GM18861 (cell line): ENCODE data around the gene FGD3.
A peak's percentile ranks its signal among the peaks of the same experiment; 100 is the strongest.

ENCODE experiments used
- ATAC-seq: cut with Tn5 transposase; IDR thresholded peaks from one replicate; pipeline ENCODE4 v1.9.1; 2021; ENCODE audit not compliant: unreplicated experiment

Gene FGD3

GRCh38 chr9:92954886-92955285, 7.6 kb downstream of the FGD3 start:
- ATAC-seq: no peak

DNA sequence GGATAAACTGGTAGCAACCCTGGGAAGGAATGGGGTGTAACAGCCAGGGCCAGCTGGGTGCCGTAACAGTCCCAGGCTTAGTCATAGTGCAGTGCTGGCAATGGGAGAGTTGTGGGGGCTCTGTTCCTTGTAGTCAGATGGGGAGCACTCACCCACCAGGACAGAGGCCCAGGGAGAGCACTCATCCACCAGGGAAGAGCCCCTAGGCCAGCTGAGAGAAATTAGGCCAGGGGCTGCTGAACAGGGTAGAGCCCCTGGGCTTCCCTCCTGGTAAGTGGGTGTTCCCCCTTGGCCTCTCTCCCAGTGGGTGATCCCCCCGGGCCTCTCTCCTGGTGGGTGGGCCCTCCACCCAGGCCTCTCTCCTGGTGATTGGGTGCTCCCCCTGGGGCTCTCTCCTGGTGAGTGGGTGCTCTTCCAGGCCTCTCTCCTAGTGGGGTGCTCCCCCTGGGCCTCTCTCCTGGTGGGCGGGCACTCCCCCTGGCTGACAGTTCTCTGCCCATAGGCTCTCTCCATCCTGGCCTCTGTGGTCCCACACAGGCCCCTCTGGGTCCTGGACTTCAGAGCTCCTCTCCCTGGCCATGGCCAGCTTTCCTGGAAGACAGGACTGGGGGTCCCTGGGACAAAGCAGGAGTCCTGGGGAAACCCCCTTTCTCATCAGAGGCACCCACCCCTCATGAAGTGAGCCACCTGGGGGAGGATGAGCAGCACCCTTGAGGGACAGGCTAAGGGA, 13.4 kb downstream of the FGD3 start:
- ATAC-seq: no peak

- ATAC-seq: no peak
Observed at GRCh38 chr9:92961627-92962302, 14.4 kb downstream of the FGD3 start.

GRCh38 chr9:92962303-92962649, 15.0 kb downstream of the FGD3 start:
- no peak for ATAC-seq

- no peak for ATAC-seq
Observed at GRCh38 chr9:92962846-92963245, 15.5 kb downstream of the FGD3 start.

GRCh38 chr9:92963831-92964606, 16.7 kb downstream of the FGD3 start:
- ATAC-seq: peak; percentile 78

- ATAC-seq: no peak
Observed at GRCh38 chr9:92964607-92965060, 17.3 kb downstream of the FGD3 start.

DNA sequence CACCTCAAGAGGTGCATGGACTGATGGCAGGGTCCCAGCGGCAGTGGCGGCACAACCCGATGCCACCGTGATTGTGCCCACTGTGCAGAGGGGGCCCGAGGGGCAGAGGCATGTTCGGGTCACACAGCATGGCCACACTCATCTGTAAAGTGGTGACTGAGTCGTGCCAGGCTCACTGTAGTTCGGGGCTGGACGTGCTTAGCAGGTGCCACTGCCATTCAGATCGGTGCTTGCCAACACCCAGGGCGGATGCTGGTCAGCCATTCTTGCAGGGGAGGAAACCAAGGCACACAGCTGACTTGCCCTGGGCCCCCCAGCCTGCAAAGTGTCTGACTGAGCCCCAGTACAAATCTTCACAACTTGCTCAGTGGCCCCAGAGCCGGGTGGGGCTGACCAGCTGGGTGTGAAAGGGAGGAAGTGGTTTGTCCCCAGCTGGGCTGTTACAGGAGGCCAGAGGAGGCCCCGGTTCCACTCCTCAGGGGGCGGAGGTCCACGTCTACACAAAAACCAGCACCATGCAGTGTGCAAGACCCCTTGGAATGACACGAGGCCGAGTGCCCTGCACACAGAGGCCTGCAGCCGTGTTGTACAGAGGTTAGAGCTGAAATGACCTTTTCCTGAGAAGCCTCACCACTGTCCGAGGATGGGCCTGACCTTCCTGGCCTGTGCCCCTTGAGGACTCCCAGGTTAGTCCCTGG, 17.9 kb downstream of the FGD3 start:
- no peak for ATAC-seq

- ATAC-seq: no peak
Observed at GRCh38 chr9:92965759-92966517, 18.6 kb downstream of the FGD3 start.

GRCh38 chr9:92966518-92966800, 19.1 kb downstream of the FGD3 start:
- ATAC-seq: no peak

DNA sequence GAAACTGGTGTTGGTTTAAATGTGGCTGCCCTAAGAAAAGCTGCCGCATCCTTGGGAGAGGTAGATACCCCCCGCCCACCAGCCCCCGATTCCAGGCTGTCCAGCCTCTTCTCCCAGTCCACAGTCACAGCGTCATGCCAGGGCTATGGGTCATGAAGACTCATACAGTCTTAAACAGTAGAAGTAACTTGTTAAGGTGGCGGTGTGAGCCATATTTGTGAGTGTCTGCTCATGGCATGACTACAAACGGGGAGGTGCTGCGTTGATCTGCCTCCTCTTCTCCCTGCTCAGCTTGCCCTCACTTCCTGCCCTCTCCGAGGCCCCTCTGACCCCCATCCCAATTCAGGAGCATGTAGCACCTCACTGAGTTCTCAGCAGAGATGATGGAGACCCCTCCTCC, 20.8 kb downstream of the FGD3 start:
- ATAC-seq: no peak

DNA sequence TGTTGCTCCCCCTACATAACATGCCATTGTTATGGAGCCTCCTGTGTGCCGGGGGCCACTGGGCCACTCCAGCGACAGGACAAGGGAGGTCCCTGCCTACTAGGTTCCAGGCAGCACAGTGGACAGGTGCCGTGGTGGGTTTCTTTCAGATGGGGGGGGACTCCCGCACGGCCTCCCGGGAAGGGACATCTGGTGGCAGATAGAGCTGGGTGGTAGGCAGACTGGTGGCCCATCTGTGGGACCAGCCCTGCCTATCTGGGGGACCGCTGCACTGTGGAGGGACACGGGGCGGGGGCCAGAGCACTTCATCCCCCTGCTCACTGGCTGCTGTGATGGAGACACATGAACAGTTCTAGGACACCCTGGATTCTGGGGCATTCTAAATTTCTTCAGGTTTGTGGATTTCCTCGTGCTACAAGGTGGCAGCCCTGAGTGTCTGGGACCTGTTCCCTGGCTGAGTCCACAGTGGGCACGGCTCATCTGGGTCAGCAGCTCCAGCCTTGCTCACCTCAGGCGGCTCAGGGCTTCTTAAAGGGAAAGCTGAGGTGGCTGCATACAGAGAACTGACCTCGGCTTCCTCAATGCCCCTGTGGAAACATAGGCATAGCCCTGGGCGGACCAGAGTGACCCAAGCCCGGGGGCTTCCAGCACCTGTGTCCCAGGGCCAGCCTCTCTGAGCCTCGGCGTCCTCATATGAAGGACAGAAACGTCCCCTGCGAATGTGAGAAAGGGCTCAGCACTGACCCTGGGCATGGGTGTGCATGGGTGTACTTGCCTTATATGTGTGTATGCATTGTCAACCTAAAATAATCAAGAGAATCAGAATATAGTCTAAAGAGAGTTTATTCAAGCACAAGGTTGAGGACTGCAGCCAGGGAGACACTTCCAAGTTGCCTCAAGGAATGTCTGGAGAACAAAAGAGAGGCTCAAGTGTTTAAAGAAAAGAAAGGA, 22.5 kb downstream of the FGD3 start:
- ATAC-seq: no peak

GRCh38 chr9:92970467-92970923, 23.2 kb downstream of the FGD3 start:
- ATAC-seq: no peak

GRCh38 chr9:92971121-92971520, 23.8 kb downstream of the FGD3 start:
- no peak for ATAC-seq

DNA sequence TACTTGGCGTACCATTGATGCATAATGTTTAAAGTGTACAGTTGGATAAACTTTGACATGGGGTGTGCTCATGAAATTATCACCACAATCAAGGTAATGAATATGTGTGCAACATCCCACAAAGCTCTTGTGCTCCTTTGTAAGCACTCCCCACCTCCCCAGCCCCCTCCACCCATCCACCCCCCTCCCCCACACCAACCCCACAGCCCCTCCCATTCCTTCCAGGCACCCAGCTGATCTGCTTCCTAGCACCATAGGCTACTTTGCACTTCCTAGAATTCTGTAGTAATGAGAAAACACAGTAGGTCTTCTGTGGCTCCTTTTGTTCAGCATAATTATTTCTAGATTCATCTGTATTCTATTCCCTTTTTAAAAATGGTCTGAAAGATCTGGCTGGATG, 24.5 kb downstream of the FGD3 start:
- ATAC-seq: no peak

- no peak for ATAC-seq
Observed at GRCh38 chr9:92973700-92974099, 26.4 kb downstream of the FGD3 start.

DNA sequence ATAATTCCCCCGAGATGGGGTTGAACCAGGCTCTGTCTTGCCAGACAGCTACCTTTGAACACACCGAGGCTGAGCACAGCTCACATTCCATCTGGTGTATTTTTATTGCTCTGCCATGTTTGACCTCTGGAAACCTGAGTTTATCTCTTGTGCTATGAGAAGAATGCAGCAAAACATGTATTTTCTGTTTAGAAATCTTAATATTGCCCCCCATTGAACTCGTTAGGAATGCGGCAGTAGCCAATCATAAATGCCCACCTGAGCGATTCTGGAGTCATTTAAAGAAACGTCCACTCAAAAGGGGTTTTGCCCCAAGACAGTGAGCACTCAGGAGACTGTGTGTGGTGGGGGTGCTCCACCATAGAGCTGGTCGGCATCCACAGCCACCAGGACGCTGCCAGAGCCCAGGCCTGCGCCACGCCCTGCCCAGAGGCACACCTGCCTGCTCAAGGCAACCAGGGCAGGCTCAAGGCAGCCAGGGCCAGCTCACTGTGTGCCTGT, 26.9 kb downstream of the FGD3 start:
- no peak for ATAC-seq

DNA sequence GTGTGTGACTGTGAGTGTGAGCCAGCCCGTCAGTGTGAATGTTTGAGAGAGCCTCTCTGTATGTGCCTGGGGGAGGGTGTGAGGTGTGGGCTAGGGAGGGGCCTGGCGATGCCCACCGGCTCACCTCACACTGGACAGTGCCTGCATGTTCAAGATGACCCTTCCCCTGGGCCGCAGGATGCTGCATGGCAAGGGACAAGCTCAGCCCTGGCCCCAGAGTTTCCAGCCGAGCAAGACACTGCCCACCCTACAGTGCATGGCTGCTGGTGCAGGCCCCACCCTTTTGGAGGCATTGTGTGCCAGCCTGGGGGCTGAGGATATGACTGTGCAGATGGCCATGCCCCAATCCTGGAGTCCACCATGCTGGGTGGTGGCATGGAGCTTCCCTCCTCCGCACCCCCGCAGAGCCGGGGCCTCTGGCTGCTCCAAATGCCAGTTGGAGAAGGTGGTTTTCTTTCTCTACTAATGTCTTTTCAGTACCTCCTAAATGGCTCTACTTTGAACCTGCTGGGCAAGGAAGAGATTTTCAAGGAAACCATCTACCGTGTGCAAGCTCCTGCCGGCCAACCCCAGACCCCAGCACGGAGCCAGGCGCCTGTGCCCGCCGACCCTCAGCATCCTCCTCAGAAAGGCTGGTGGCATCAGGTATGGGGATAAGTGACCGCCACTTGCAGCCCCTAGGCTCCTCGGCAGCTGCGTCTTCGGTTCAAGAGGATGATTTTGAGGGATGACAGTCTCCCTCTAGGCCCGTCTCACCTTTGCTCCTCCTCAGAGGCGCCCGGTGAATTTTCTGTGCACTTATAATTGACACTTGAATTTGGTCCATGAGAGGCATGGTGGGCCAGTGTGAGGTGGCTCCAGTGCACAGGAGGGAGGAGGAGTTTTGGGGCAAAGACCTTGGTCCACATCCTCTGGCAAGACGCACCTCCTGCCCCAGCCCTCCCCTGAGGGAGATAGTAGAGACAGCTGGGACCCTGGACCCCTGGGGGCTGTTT, 27.7 kb downstream of the FGD3 start:
- no peak for ATAC-seq
